ENCODE measurements around the gene MIAT. TPM values are rescaled to one million over a fixed set of nuclear protein-coding genes. Genes with fewer than 3 reads are reported as not detected.

MIAT gene
- total and polyA plus RNA-seq, 9 of the 15 experiments (the other 6 are each of a cell fraction or from before 2014, with no cell fraction given): 0.03 to 0.93 (median 0.34) TPM

DNA sequence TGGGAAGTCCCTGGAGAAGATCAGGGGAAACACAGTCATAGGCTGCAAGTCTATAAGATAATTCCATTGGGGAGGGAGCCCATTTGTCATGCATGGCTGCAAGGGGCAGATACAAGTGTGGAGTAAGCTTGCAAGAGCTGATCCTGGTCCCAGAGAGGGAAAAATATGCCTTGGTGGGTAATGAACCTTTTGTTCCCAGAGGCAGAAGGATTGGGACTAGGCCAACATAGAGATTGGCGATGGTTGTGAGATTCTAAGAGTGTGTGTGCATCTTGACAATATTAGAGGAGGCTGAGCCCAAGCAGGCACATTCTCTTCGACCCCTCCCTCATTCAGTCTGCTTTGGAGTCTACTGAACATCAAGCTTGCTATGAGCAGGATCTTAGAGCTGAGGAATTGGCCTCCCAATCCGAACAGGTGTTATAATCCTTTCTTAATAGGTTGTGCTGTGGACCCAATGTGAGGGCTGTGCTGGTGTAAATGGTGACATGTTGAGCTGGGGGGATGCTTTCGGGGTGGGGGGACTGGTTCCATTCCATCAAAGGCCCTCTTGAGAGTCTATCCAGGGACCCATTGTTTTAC, 18.4 kb downstream of the MIAT start:
- Histone ChIP-seq H3K9me3 (replicated peaks; ENCODE audit: control insufficient read depth, insufficient read depth, low read depth, low read length) (no peaks in the 10 kb centered on the region), H3K9ac (ENCODE audit: insufficient read depth in 1 of 2, low read depth in 2 of 2, low read length in 2 of 2) (no peak overlapping the region), H4K20me1 (replicated peaks; ENCODE audit: control insufficient read depth, insufficient read depth, low read length) (no peaks in the 10 kb centered on the region; the same call in 1 of the 2 replicates), H3K36me3 (ENCODE audit: control insufficient read depth, insufficient read depth, low read length) (peaks cover 6% of the 10 kb centered on the region; the same call in 1 of the 3 replicates), H2AFZ (ENCODE audit: low read depth, low read length) (no peak overlapping the region), H3K79me2 (ENCODE audit: control insufficient read depth, insufficient read depth, low read length) (peaks cover 31% of the 10 kb centered on the region), H3K9me1 (ENCODE audit: control insufficient read depth, insufficient read depth, low read length) (no peaks in the 10 kb centered on the region), H3K4me1 (replicated peaks in 1 of 2; ENCODE audit: control insufficient read depth in 2 of 2, insufficient read depth in 2 of 2, low read length in 2 of 2) (peaks cover 20 to 24% of the 10 kb centered on the region in 2 experiments), H3K27me3 (ENCODE audit: control insufficient read depth in 2 of 2, insufficient read depth in 2 of 2, low read length in 2 of 2) (no peaks in the 10 kb centered on the region), H3K4me2 (ENCODE audit: insufficient read depth, low read length) (no peak overlapping the region; the same call in 1 of the 2 replicates), H3K4me3 (no peak overlapping the region), H3K27ac (ENCODE audit: extremely low read depth, low read depth, low read length) (no peak overlapping the region)
- in situ Hi-C loops (cut with MboI) (no loop called here), intact Hi-C loops (cut with micrococcal nuclease) (loop anchor here (5.0 kb wide), 1 partner anchor 82 kb away; no protein-coding TSS in a partner anchor)
- TF ChIP-seq ZNF12 (CRISPR knock-in tag; IDR thresholded peaks at IDR 0.05) (no peak), ARHGAP35 (IDR thresholded peaks at IDR 0.05; ENCODE audit: partially characterized antibody) (no peak), HNRNPH1 (optimal IDR thresholded peaks at IDR 0.05; ENCODE audit: low read depth, low read length) (no peak), RBM34 (IDR thresholded peaks at IDR 0.05; ENCODE audit: borderline replicate concordance, insufficient read depth, low read length) (no peak), FOXO4 (CRISPR knock-in tag; IDR thresholded peaks at IDR 0.05) (no peak), CHD4 (IDR thresholded peaks at IDR 0.05; ENCODE audit: insufficient read depth, insufficient replicate concordance, low read depth, low read length, poor library complexity, severe bottlenecking) (no peak), KDM5B (IDR thresholded peaks at IDR 0.05; ENCODE audit: insufficient replicate concordance, low read depth, low read length) (no peak), ZNF436 (CRISPR knock-in tag; IDR thresholded peaks at IDR 0.05) (no peak)
- TF ChIP-seq, protein P1, sequence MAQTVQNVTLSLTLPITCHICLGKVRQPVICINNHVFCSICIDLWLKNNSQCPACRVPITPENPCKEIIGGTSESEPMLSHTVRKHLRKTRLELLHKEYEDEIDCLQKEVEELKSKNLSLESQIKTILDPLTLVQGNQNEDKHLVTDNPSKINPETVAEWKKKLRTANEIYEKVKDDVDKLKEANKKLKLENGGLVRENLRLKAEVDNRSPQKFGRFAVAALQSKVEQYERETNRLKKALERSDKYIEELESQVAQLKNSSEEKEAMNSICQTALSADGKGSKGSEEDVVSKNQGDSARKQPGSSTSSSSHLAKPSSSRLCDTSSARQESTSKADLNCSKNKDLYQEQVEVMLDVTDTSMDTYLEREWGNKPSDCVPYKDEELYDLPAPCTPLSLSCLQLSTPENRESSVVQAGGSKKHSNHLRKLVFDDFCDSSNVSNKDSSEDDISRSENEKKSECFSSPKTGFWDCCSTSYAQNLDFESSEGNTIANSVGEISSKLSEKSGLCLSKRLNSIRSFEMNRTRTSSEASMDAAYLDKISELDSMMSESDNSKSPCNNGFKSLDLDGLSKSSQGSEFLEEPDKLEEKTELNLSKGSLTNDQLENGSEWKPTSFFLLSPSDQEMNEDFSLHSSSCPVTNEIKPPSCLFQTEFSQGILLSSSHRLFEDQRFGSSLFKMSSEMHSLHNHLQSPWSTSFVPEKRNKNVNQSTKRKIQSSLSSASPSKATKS (CRISPR knock-in tag; IDR thresholded peaks at IDR 0.05): no peak
- TF ChIP-seq, protein P2, sequence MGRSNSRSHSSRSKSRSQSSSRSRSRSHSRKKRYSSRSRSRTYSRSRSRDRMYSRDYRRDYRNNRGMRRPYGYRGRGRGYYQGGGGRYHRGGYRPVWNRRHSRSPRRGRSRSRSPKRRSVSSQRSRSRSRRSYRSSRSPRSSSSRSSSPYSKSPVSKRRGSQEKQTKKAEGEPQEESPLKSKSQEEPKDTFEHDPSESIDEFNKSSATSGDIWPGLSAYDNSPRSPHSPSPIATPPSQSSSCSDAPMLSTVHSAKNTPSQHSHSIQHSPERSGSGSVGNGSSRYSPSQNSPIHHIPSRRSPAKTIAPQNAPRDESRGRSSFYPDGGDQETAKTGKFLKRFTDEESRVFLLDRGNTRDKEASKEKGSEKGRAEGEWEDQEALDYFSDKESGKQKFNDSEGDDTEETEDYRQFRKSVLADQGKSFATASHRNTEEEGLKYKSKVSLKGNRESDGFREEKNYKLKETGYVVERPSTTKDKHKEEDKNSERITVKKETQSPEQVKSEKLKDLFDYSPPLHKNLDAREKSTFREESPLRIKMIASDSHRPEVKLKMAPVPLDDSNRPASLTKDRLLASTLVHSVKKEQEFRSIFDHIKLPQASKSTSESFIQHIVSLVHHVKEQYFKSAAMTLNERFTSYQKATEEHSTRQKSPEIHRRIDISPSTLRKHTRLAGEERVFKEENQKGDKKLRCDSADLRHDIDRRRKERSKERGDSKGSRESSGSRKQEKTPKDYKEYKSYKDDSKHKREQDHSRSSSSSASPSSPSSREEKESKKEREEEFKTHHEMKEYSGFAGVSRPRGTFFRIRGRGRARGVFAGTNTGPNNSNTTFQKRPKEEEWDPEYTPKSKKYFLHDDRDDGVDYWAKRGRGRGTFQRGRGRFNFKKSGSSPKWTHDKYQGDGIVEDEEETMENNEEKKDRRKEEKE (IDR thresholded peaks at IDR 0.05; ENCODE audit: borderline replicate concordance in 1 of 2, control insufficient read depth in 1 of 2, low read depth in 2 of 2, low read length in 1 of 2): no peak
- ATAC-seq (no peak), DNase-seq (ENCODE audit: extremely low read depth in 1 of 4, low spot score in 3 of 4) (no peak), FAIRE-seq (no peak)
- 76% methylated on average over 4 of the region's 4 CpGs for WGBS (ENCODE audit: insufficient coverage, low coverage, missing lambda C conversion rate)
- POLR2A ChIA-PET: no interaction called here
- CTCF ChIA-PET (ENCODE audit: low intra/inter-chr PET ratio): no interaction called here
- no TSS peak for BruUV-seq (replicated peaks)
